ENCODE results near the gene TRMT11.

Gene TRMT11

GRCh38 chr6:125945378-125946141, 40.8 kb upstream of the TRMT11 start (continued):
- TF ChIP-seq AEBP2 (tag by site-specific recombination; IDR thresholded peaks at IDR 0.05; ENCODE audit: borderline replicate concordance) (no peak), ZNF121 (tag by site-specific recombination; IDR thresholded peaks at IDR 0.05) (no peak), KLF16 (tag by site-specific recombination; IDR thresholded peaks at IDR 0.05) (no peak), ZNF274 (IDR thresholded peaks at IDR 0.05; ENCODE audit: low read length) (no peak), ZNF274 (tag by site-specific recombination; IDR thresholded peaks at IDR 0.05; ENCODE audit: borderline replicate concordance) (no peak), ZNF112 (tag by site-specific recombination; IDR thresholded peaks at IDR 0.05) (no peak), ZFP3 (tag by site-specific recombination; IDR thresholded peaks at IDR 0.05; ENCODE audit: low read depth) (no peak)
- TF ChIP-seq, protein P1, sequence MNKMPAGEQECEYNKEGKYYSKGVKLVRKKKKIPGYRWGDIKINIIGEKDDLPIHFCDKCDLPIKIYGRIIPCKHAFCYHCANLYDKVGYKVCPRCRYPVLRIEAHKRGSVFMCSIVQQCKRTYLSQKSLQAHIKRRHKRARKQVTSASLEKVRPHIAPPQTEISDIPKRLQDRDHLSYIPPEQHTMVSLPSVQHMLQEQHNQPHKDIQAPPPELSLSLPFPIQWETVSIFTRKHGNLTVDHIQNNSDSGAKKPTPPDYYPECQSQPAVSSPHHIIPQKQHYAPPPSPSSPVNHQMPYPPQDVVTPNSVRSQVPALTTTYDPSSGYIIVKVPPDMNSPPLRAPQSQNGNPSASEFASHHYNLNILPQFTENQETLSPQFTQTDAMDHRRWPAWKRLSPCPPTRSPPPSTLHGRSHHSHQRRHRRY (tag by site-specific recombination; IDR thresholded peaks at IDR 0.05): no peak

GRCh38 chr6:125947615-125948014, 38.7 kb upstream of the TRMT11 start:
- POLR2A ChIA-PET: interaction anchor here (4.2 kb wide), 1 partner anchor 9 kb away, joined by 36 read pairs; the partner anchor contains the start of gene HINT3

DNA sequence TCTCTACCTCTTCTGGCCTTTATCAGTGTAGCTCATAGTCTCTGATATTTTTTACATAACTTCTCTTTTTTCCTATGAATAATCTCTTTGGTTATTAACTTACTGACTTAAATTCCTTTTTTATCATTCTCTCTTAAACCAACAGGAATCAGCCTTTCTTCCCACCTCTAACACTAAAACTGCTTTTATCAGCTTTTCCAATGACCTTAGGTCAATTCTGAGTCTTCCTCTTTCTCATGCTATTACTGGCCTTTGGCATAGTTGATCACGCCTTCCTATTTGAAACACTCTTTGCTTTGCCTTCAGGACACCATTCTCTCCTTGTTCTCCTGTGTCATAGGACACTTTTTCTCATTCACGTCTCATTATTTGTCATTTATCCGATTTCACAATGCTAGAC, 37.9 kb upstream of the TRMT11 start:
- no peaks in the 10 kb centered on the region for H3K36me3 ChIP-seq (ENCODE audit: control insufficient read depth in 2 of 2, insufficient read depth in 1 of 2, low read length in 2 of 2)
- ChIA-PET CTCF (interaction anchor here (0.7 to 3.7 kb wide), 7 partner anchors 8 to 157 kb away, joined by 3 to 54 read pairs (median 5); partner anchors contain the start of gene HINT3), POLR2A (interaction anchor here (4.2 kb wide), 1 partner anchor 8 kb away, joined by 36 read pairs; the partner anchor contains the start of gene HINT3)
- H3K9me3 ChIP-seq (ENCODE audit: control insufficient read depth, insufficient read depth, low read depth, low read length): no peaks in the 10 kb centered on the region
- no peak overlapping the region for H3K27ac ChIP-seq (ENCODE audit: extremely low read depth, low read depth, low read length)
- H3K4me1 ChIP-seq (ENCODE audit: control insufficient read depth, insufficient read depth, low read length): peaks cover 10% of the 10 kb centered on the region
- no peak overlapping the region for H3K4me3 ChIP-seq (ENCODE audit: low read depth, low read length)
- TF ChIP-seq ZNF404 (tag by site-specific recombination; IDR thresholded peaks at IDR 0.05): no peak
- TF ChIP-seq, protein P2, sequence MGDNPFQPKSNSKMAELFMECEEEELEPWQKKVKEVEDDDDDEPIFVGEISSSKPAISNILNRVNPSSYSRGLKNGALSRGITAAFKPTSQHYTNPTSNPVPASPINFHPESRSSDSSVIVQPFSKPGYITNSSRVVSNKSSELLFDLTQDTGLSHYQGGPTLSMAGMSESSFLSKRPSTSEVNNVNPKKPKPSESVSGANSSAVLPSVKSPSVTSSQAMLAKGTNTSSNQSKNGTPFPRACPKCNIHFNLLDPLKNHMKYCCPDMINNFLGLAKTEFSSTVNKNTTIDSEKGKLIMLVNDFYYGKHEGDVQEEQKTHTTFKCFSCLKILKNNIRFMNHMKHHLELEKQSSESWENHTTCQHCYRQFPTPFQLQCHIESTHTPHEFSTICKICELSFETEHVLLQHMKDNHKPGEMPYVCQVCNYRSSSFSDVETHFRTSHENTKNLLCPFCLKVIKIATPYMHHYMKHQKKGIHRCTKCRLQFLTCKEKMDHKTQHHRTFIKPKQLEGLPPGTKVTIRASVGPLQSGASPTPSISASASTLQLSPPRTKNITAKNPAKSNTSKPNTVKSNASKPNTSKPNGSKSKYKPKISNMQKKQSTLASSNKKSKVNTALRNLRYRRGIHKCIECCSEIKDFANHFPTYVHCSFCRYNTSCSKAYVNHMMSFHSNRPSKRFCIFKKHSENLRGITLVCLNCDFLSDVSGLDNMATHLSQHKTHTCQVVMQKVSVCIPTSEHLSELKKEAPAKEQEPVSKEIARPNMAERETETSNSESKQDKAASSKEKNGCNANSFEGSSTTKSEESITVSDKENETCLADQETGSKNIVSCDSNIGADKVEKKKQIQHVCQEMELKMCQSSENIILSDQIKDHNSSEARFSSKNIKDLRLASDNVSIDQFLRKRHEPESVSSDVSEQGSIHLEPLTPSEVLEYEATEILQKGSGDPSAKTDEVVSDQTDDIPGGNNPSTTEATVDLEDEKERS (tag by site-specific recombination; IDR thresholded peaks at IDR 0.05): no peak
- TF ChIP-seq ZNF600 (tag by site-specific recombination; IDR thresholded peaks at IDR 0.05): no peak
- TF ChIP-seq, protein P3, sequence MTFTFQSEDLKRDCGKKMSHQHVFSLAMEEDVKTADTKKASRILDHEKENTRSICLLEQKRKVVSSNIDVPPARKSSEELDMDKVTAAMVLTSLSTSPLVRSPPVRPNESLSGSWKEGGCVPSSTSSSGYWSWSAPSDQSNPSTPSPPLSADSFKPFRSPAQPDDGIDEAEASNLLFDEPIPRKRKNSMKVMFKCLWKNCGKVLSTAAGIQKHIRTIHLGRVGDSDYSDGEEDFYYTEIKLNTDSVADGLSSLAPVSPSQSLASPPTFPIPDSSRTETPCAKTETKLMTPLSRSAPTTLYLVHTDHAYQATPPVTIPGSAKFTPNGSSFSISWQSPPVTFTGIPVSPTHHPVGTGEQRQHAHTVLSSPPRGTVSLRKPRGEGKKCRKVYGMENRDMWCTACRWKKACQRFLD (tag by site-specific recombination; IDR thresholded peaks at IDR 0.05): no peak
- TF ChIP-seq ZNF155 (tag by site-specific recombination; IDR thresholded peaks at IDR 0.05): no peak
- TF ChIP-seq, protein P4, sequence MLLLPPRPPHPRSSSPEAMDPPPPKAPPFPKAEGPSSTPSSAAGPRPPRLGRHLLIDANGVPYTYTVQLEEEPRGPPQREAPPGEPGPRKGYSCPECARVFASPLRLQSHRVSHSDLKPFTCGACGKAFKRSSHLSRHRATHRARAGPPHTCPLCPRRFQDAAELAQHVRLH (tag by site-specific recombination; IDR thresholded peaks at IDR 0.05): no peak
- TF ChIP-seq, protein P5, sequence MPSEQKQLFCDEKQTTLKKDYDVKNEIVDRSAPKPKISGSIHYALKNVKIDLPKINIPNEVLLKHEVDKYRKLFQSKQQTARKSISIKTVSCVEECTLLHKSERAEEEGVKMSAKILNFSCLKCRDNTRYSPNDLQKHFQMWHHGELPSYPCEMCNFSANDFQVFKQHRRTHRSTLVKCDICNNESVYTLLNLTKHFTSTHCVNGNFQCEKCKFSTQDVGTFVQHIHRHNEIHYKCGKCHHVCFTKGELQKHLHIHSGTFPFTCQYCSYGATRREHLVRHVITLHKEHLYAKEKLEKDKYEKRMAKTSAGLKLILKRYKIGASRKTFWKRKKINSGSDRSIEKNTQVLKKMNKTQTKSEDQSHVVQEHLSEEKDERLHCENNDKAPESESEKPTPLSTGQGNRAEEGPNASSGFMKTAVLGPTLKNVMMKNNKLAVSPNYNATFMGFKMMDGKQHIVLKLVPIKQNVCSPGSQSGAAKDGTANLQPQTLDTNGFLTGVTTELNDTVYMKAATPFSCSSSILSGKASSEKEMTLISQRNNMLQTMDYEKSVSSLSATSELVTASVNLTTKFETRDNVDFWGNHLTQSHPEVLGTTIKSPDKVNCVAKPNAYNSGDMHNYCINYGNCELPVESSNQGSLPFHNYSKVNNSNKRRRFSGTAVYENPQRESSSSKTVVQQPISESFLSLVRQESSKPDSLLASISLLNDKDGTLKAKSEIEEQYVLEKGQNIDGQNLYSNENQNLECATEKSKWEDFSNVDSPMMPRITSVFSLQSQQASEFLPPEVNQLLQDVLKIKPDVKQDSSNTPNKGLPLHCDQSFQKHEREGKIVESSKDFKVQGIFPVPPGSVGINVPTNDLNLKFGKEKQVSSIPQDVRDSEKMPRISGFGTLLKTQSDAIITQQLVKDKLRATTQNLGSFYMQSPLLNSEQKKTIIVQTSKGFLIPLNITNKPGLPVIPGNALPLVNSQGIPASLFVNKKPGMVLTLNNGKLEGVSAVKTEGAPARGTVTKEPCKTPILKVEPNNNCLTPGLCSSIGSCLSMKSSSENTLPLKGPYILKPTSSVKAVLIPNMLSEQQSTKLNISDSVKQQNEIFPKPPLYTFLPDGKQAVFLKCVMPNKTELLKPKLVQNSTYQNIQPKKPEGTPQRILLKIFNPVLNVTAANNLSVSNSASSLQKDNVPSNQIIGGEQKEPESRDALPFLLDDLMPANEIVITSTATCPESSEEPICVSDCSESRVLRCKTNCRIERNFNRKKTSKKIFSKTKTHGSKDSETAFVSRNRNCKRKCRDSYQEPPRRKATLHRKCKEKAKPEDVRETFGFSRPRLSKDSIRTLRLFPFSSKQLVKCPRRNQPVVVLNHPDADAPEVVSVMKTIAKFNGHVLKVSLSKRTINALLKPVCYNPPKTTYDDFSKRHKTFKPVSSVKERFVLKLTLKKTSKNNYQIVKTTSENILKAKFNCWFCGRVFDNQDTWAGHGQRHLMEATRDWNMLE (tag by site-specific recombination; conservative IDR thresholded peaks at IDR 0.05; ENCODE audit: low read depth): no peak
- no peak for TF ChIP-seq YY1 (tag by site-specific recombination; IDR thresholded peaks at IDR 0.05)
- TF ChIP-seq ZNF140 (tag by site-specific recombination; IDR thresholded peaks at IDR 0.05): no peak
- no peak for TF ChIP-seq ZNF501 (tag by site-specific recombination; IDR thresholded peaks at IDR 0.05)
- no peak for TF ChIP-seq ZNF221 (tag by site-specific recombination; IDR thresholded peaks at IDR 0.05; ENCODE audit: borderline replicate concordance)

More at GRCh38 chr6:125947615-125948014, 38.7 kb upstream of the TRMT11 start:
- H3K27ac ChIP-seq (ENCODE audit: extremely low read depth, low read depth, low read length): no peak overlapping the region
- peaks cover 10% of the 10 kb centered on the region for H3K4me1 ChIP-seq (ENCODE audit: control insufficient read depth, insufficient read depth, low read length)
- no peaks in the 10 kb centered on the region for H3K36me3 ChIP-seq (ENCODE audit: control insufficient read depth in 2 of 2, insufficient read depth in 1 of 2, low read length in 2 of 2)
- H3K9me3 ChIP-seq (ENCODE audit: control insufficient read depth, insufficient read depth, low read depth, low read length): no peaks in the 10 kb centered on the region
- no peak for TF ChIP-seq YY1 (tag by site-specific recombination; IDR thresholded peaks at IDR 0.05)
- CTCF ChIA-PET: interaction anchor here (0.5 to 3.7 kb wide), 10 partner anchors 9 to 634 kb away, joined by 3 to 54 read pairs (median 4); partner anchors contain the start of gene HINT3
- no peak overlapping the region for H3K4me3 ChIP-seq (ENCODE audit: low read depth, low read length)
